PC-9 (cell line): ENCODE measurements around the gene ERVFRD-1.

Experiments
- EZH2 ChIP-seq: fragments of 200-600 bp; sonication (generic); IDR thresholded peaks from 2 replicates; pipeline ENCODE4 v1.8.0; 2017; ENCODE audit warnings: antibody characterized with exemption, low read depth
- TF ChIP-seq, protein P1 (sequence below): fragments of 200-600 bp; sonication (generic); conservative IDR thresholded peaks from 2 replicates; pipeline ENCODE4 v1.6.1; 2017; ENCODE audit warnings: mixed run types, antibody characterized with exemption, mild to moderate bottlenecking, moderate library complexity

DNA sequence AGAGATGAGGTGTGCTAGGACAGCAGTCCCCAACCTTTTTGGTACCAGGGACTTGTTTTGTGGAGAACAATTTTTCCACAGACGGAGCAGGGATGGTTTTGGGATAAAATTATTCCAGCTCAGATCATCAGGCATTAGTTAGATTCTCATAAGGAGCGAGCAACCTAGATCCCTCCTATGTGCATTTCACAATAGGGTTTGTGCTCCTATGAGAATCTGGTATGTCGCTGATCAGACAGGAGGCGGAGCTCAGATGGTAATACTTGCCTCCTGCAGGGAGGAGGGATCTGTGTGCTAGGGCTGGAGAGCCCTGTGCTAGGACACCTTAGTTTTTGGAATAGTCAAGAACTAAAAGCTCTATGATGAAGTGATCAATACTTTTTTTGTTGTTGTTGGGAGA is 15.4 kb downstream of the ERVFRD-1 start:
- TF ChIP-seq, protein P1, sequence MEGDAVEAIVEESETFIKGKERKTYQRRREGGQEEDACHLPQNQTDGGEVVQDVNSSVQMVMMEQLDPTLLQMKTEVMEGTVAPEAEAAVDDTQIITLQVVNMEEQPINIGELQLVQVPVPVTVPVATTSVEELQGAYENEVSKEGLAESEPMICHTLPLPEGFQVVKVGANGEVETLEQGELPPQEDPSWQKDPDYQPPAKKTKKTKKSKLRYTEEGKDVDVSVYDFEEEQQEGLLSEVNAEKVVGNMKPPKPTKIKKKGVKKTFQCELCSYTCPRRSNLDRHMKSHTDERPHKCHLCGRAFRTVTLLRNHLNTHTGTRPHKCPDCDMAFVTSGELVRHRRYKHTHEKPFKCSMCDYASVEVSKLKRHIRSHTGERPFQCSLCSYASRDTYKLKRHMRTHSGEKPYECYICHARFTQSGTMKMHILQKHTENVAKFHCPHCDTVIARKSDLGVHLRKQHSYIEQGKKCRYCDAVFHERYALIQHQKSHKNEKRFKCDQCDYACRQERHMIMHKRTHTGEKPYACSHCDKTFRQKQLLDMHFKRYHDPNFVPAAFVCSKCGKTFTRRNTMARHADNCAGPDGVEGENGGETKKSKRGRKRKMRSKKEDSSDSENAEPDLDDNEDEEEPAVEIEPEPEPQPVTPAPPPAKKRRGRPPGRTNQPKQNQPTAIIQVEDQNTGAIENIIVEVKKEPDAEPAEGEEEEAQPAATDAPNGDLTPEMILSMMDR: no peak
- TF ChIP-seq EZH2: no peak
